KMS-11 (cell line): ENCODE measurements around the gene SCUBE1.

ENCODE experiments used
- H2AFZ ChIP-seq: fragments of 200-600 bp; sonication (generic); 2 replicates; pipeline ENCODE4 v1.6.1; 2016; ENCODE audit warnings: antibody characterized with exemption, mixed run types, low read depth
- H3K27ac ChIP-seq: fragments of 200-600 bp; sonication (generic); 2 replicates; pipeline ENCODE4 v1.6.1; 2016; ENCODE audit warnings: mild to moderate bottlenecking, mixed run types
- H3K27me3 ChIP-seq: fragments of 200-600 bp; sonication (generic); 2 replicates; pipeline ENCODE4 v1.6.1; 2017; ENCODE audit warnings: mild to moderate bottlenecking, low read depth, mixed run types, moderate library complexity; ENCODE audit not compliant: insufficient read depth
- H3K36me3 ChIP-seq: fragments of 200-600 bp; sonication (generic); 2 replicates; pipeline ENCODE4 v1.6.1; 2017; ENCODE audit warnings: mild to moderate bottlenecking, mixed run types; ENCODE audit not compliant: insufficient read depth
- H3K4me1 ChIP-seq: fragments of 200-600 bp; sonication (generic); 2 replicates; pipeline ENCODE4 v1.6.1; 2016; ENCODE audit warnings: mild to moderate bottlenecking, low read depth, mixed run types; ENCODE audit not compliant: poor library complexity, severe bottlenecking
- H3K4me2 ChIP-seq: fragments of 200-600 bp; sonication (generic); 2 replicates; pipeline ENCODE4 v1.7.0; 2016; ENCODE audit warnings: mild to moderate bottlenecking, mixed run types
- H3K4me3 ChIP-seq: fragments of 200-600 bp; sonication (generic); IDR thresholded peaks from 2 replicates; pipeline ENCODE4 v1.6.1; 2017; ENCODE audit warnings: low read depth, low read length, mixed read lengths; ENCODE audit not compliant: insufficient read depth
- H3K79me2 ChIP-seq: fragments of 200-600 bp; sonication (generic); 2 replicates; pipeline ENCODE4 v1.6.1; 2016; ENCODE audit warnings: low read depth, mixed run types; ENCODE audit not compliant: insufficient read depth
- H3K9ac ChIP-seq: fragments of 200-600 bp; sonication (generic); 2 replicates; pipeline ENCODE4 v1.6.1; 2016; ENCODE audit warnings: mild to moderate bottlenecking, mixed run types
- H4K20me1 ChIP-seq: fragments of 200-600 bp; sonication (generic); 2 replicates; pipeline ENCODE4 v1.6.1; 2016; ENCODE audit warnings: mild to moderate bottlenecking, mixed run types; ENCODE audit not compliant: insufficient read depth
- CTCF ChIP-seq: fragments of 200-600 bp; sonication (generic); conservative IDR thresholded peaks from 2 replicates; pipeline ENCODE4 v1.6.1; 2017; ENCODE audit warnings: low read depth, mild to moderate bottlenecking, antibody characterized with exemption, low read length, moderate library complexity, mixed read lengths

Gene SCUBE1

GRCh38 chr22:43390166-43390565 lies 47.0 kb upstream of the SCUBE1 start:
- H3K4me1 ChIP-seq, result no peaks in the 10 kb centered on the region
- H4K20me1 ChIP-seq, result no peaks in the 10 kb centered on the region
- H3K9ac ChIP-seq, result no peak overlapping the region
- H3K27ac ChIP-seq, result no peak overlapping the region
- H3K4me2 ChIP-seq, result no peak overlapping the region
- H3K4me3 ChIP-seq, result no peak overlapping the region
- H2AFZ ChIP-seq, result no peak overlapping the region
- H3K79me2 ChIP-seq, result no peaks in the 10 kb centered on the region
- no peaks in the 10 kb centered on the region for H3K36me3 ChIP-seq
- no peak for TF ChIP-seq CTCF
- H3K27me3 ChIP-seq, result peaks cover 54% of the 10 kb centered on the region

- Histone ChIP-seq H3K4me3 (no peak overlapping the region), H3K9ac (no peak overlapping the region), H4K20me1 (no peaks in the 10 kb centered on the region), H3K79me2 (no peaks in the 10 kb centered on the region), H3K36me3 (no peaks in the 10 kb centered on the region), H3K4me1 (no peaks in the 10 kb centered on the region), H3K4me2 (no peak overlapping the region), H2AFZ (no peak overlapping the region), H3K27me3 (peaks cover 48% of the 10 kb centered on the region), H3K27ac (no peak overlapping the region)
- no peak for TF ChIP-seq CTCF
Measured at GRCh38 chr22:43389227-43389836, 46.2 kb upstream of the SCUBE1 start.

GRCh38 chr22:43388420-43388851 lies 45.3 kb upstream of the SCUBE1 start:
- H3K36me3 ChIP-seq, result no peaks in the 10 kb centered on the region
- H4K20me1 ChIP-seq, result no peaks in the 10 kb centered on the region
- H2AFZ ChIP-seq, result no peak overlapping the region
- H3K27me3 ChIP-seq, result peaks cover 56% of the 10 kb centered on the region
- H3K4me3 ChIP-seq, result no peak overlapping the region
- no peaks in the 10 kb centered on the region for H3K4me1 ChIP-seq
- peak; percentile 93 for TF ChIP-seq CTCF
- no peaks in the 10 kb centered on the region for H3K79me2 ChIP-seq
- H3K9ac ChIP-seq, result no peak overlapping the region
- H3K4me2 ChIP-seq, result no peak overlapping the region
- no peak overlapping the region for H3K27ac ChIP-seq

GRCh38 chr22:43387815-43388214 lies 44.6 kb upstream of the SCUBE1 start:
- Histone ChIP-seq H3K27me3 (peaks cover 60% of the 10 kb centered on the region), H3K4me1 (no peaks in the 10 kb centered on the region), H3K79me2 (no peaks in the 10 kb centered on the region), H2AFZ (no peak overlapping the region), H3K4me3 (no peak overlapping the region), H3K27ac (no peak overlapping the region), H4K20me1 (no peaks in the 10 kb centered on the region), H3K36me3 (no peaks in the 10 kb centered on the region), H3K4me2 (no peak overlapping the region), H3K9ac (no peak overlapping the region)
- no peak for TF ChIP-seq CTCF
